Immature natural killer cell (primary cell): Measurements from ENCODE around the gene KCNJ10. TPM values are rescaled to one million over a fixed set of nuclear protein-coding genes. Genes with fewer than 3 reads are reported as not detected.
"Not testable (repeated sequence)": the region's sequence is repeated elsewhere in the genome, so short reads cannot be mapped to it uniquely, and the experiment has no call there.

Source experiments
- DNase-seq, 3 donors: peaks; one replicate each; pipeline ENCODE4 v3.0.0; 2022; ENCODE audit warnings: mixed read lengths in 1 of 3
- H3K27ac Mint-ChIP-seq, 6 donors: one replicate each; pipeline ENCODE4 v1.8.0; 2020; ENCODE audit warnings: mixed read lengths in 6 of 6, mild to moderate bottlenecking in 5 of 6, inconsistent platforms in 4 of 6, moderate library complexity in 3 of 6
- H3K27me3 Mint-ChIP-seq, 3 donors: one replicate each; pipeline ENCODE4 v1.8.0; 2020 to 2021; ENCODE audit warnings: low read depth in 3 of 3, mild to moderate bottlenecking in 3 of 3, mixed read lengths in 3 of 3, moderate library complexity in 3 of 3, inconsistent platforms in 1 of 3
- H3K36me3 Mint-ChIP-seq, 3 donors: one replicate each; pipeline ENCODE4 v1.8.0; 2020; ENCODE audit warnings: mixed read lengths in 3 of 3, inconsistent platforms in 2 of 3, mild to moderate bottlenecking in 2 of 3
- H3K4me1 Mint-ChIP-seq, 2 donors: one replicate each; pipeline ENCODE4 v1.8.0; 2020; ENCODE audit warnings: inconsistent platforms in 2 of 2, mild to moderate bottlenecking in 2 of 2, mixed read lengths in 2 of 2, moderate library complexity in 1 of 2
- H3K4me3 Mint-ChIP-seq, 5 donors: one replicate each; pipeline ENCODE4 v1.8.0; 2020; ENCODE audit warnings: mild to moderate bottlenecking in 5 of 5, mixed read lengths in 5 of 5, inconsistent platforms in 3 of 5, moderate library complexity in 3 of 5
- H3K9me3 Mint-ChIP-seq, 6 donors: one replicate each; pipeline ENCODE4 v1.8.0; 2020; ENCODE audit warnings: mild to moderate bottlenecking in 6 of 6, mixed read lengths in 6 of 6, inconsistent platforms in 4 of 6, moderate library complexity in 3 of 6
- polyA plus RNA-seq, 3 donors: library from polyadenylated mRNA; unstranded; fragments of 300-500 nt; fragmentation: Illumina TruSeq; gene quantifications; one replicate each; pipeline ENCODE4 v1.2.3, GENCODE V29; 2021

KCNJ10 gene
- not detected for polyA plus RNA-seq

- Mint-ChIP-seq H3K27ac (peak within 1 kb of the TSS in 3 of 6 donors; percentile 32 to 67 (median 41)), H3K27me3 (peaks cover 7 to 11% (median 11%) of the 10 kb centered on the region in 3 donors), H3K9me3 (peaks cover 0 to 2% (median 0%) of the 10 kb centered on the region in 6 donors), H3K4me1 (peaks cover 8 to 9% of the 10 kb centered on the region in 2 donors), H3K4me3 (peak within 1 kb of the TSS; percentile 83 to 94 (median 91)), H3K36me3 (no peaks in the 10 kb centered on the region)
- DNase-seq: no peak
Observed at GRCh38 chr1:160069460-160070231, at the start of gene KCNJ10. KCNJ10 (minus strand) TSS chr1:160070160; CDS start chr1:160042532, 27,628 bp downstream.

- H3K27ac Mint-ChIP-seq: no peak overlapping the region
- no peaks in the 10 kb centered on the region for H3K4me1 Mint-ChIP-seq
- DNase-seq: no peak
- peaks cover 1 to 8% (median 2%) of the 10 kb centered on the region in 3 donors for H3K27me3 Mint-ChIP-seq
- no peak overlapping the region for H3K4me3 Mint-ChIP-seq
- H3K36me3 Mint-ChIP-seq: no peaks in the 10 kb centered on the region
- no peaks in the 10 kb centered on the region for H3K9me3 Mint-ChIP-seq
Observed at GRCh38 chr1:160118928-160119327, 49.0 kb upstream of the KCNJ10 start.

- Mint-ChIP-seq H3K27ac (no peak overlapping the region), H3K4me3 (no peak overlapping the region), H3K9me3 (no peaks in the 10 kb centered on the region), H3K27me3 (peaks cover 1 to 5% (median 2%) of the 10 kb centered on the region in 3 donors), H3K4me1 (no peaks in the 10 kb centered on the region), H3K36me3 (no peaks in the 10 kb centered on the region)
- DNase-seq: no peak
Observed at GRCh38 chr1:160117709-160118183, 47.8 kb upstream of the KCNJ10 start.

- Mint-ChIP-seq H3K4me3 (no peak overlapping the region), H3K4me1 (no peaks in the 10 kb centered on the region), H3K36me3 (no peaks in the 10 kb centered on the region), H3K27me3 (peaks cover 1 to 4% (median 2%) of the 10 kb centered on the region in 3 donors), H3K27ac (no peak overlapping the region), H3K9me3 (no peaks in the 10 kb centered on the region)
- DNase-seq: no peak
Observed at GRCh38 chr1:160117300-160117699, 47.3 kb upstream of the KCNJ10 start.

- Mint-ChIP-seq H3K4me1 (no peaks in the 10 kb centered on the region), H3K9me3 (no peaks in the 10 kb centered on the region), H3K27me3 (peaks cover 1 to 3% (median 2%) of the 10 kb centered on the region in 3 donors), H3K36me3 (no peaks in the 10 kb centered on the region), H3K27ac (no peak overlapping the region), H3K4me3 (no peak overlapping the region)
- DNase-seq: no peak
Observed at GRCh38 chr1:160116283-160117147, 46.6 kb upstream of the KCNJ10 start.

GRCh38 chr1:160115545-160116282, 45.8 kb upstream of the KCNJ10 start, which contains the start of gene ATP1A2:
ATP1A2 (plus strand) TSS chr1:160115759; CDS start chr1:160115862, 103 bp downstream.
- Mint-ChIP-seq H3K4me1 (no peaks in the 10 kb centered on the region), H3K27me3 (peaks cover 1 to 7% (median 2%) of the 10 kb centered on the region in 3 donors), H3K27ac (no peak within 1 kb of the TSS), H3K36me3 (no peaks in the 10 kb centered on the region), H3K4me3 (no peak within 1 kb of the TSS), H3K9me3 (no peaks in the 10 kb centered on the region)
- no peak for DNase-seq

- Mint-ChIP-seq H3K4me3 (no peak overlapping the region), H3K36me3 (no peaks in the 10 kb centered on the region), H3K27me3 (peaks cover 1 to 10% (median 5%) of the 10 kb centered on the region in 3 donors), H3K27ac (no peak overlapping the region), H3K9me3 (no peaks in the 10 kb centered on the region), H3K4me1 (no peaks in the 10 kb centered on the region)
- DNase-seq: no peak
Observed at GRCh38 chr1:160114085-160114484, 44.1 kb upstream of the KCNJ10 start.

- DNase-seq: no peak
- Mint-ChIP-seq H3K9me3 (no peaks in the 10 kb centered on the region), H3K36me3 (no peaks in the 10 kb centered on the region), H3K4me3 (no peak overlapping the region), H3K4me1 (no peaks in the 10 kb centered on the region), H3K27me3 (peaks cover 4 to 10% (median 5%) of the 10 kb centered on the region in 3 donors), H3K27ac (no peak overlapping the region)
Observed at GRCh38 chr1:160113407-160113806, 43.4 kb upstream of the KCNJ10 start.

GRCh38 chr1:160112357-160112756, 42.4 kb upstream of the KCNJ10 start:
- H3K27ac Mint-ChIP-seq: no peak overlapping the region
- no peak for DNase-seq
- no peak overlapping the region for H3K4me3 Mint-ChIP-seq
- no peaks in the 10 kb centered on the region for H3K36me3 Mint-ChIP-seq
- no peaks in the 10 kb centered on the region for H3K9me3 Mint-ChIP-seq
- peaks cover 3 to 11% (median 5%) of the 10 kb centered on the region in 3 donors for H3K27me3 Mint-ChIP-seq
- no peaks in the 10 kb centered on the region for H3K4me1 Mint-ChIP-seq

- not testable (repeated sequence) for H3K4me3 Mint-ChIP-seq, H3K27ac Mint-ChIP-seq, H3K9me3 Mint-ChIP-seq, DNase-seq, H3K36me3 Mint-ChIP-seq, H3K4me1 Mint-ChIP-seq
- peaks cover 3 to 14% (median 3%) of the 10 kb centered on the region in 3 donors for H3K27me3 Mint-ChIP-seq
Observed at GRCh38 chr1:160111462-160111861, 41.5 kb upstream of the KCNJ10 start.

GRCh38 chr1:160109686-160110085, 39.7 kb upstream of the KCNJ10 start:
- H3K27me3 Mint-ChIP-seq: peaks cover 3 to 14% (median 5%) of the 10 kb centered on the region in 3 donors
- H3K36me3 Mint-ChIP-seq: no peaks in the 10 kb centered on the region
- H3K4me3 Mint-ChIP-seq: no peak overlapping the region
- H3K27ac Mint-ChIP-seq: no peak overlapping the region
- no peak for DNase-seq
- H3K9me3 Mint-ChIP-seq: no peaks in the 10 kb centered on the region
- H3K4me1 Mint-ChIP-seq: no peaks in the 10 kb centered on the region

GRCh38 chr1:160108888-160109662, 39.1 kb upstream of the KCNJ10 start:
- Mint-ChIP-seq H3K4me1 (no peaks in the 10 kb centered on the region), H3K27ac (no peak overlapping the region), H3K4me3 (no peak overlapping the region), H3K36me3 (no peaks in the 10 kb centered on the region), H3K9me3 (no peaks in the 10 kb centered on the region), H3K27me3 (peaks cover 3 to 14% (median 5%) of the 10 kb centered on the region in 3 donors)
- peak in 1 of 3 donors; percentile 23 for DNase-seq

GRCh38 chr1:160107512-160107911, 37.6 kb upstream of the KCNJ10 start:
- peaks cover 5 to 19% (median 7%) of the 10 kb centered on the region in 3 donors for H3K27me3 Mint-ChIP-seq
- no peak overlapping the region for H3K4me3 Mint-ChIP-seq
- H3K4me1 Mint-ChIP-seq: peaks cover 10 to 12% of the 10 kb centered on the region in 2 donors
- no peaks in the 10 kb centered on the region for H3K9me3 Mint-ChIP-seq
- no peaks in the 10 kb centered on the region for H3K36me3 Mint-ChIP-seq
- no peak for DNase-seq
- H3K27ac Mint-ChIP-seq: no peak overlapping the region
